ENCODE results near the gene THAP7. TPM values are rescaled to one million over a fixed set of nuclear protein-coding genes. Genes with fewer than 3 reads are reported as not detected.

The THAP7 gene
- total RNA-seq, 4 donors from 2014 or later, result 16.2 to 45.9 (median 30.9) TPM

DNA sequence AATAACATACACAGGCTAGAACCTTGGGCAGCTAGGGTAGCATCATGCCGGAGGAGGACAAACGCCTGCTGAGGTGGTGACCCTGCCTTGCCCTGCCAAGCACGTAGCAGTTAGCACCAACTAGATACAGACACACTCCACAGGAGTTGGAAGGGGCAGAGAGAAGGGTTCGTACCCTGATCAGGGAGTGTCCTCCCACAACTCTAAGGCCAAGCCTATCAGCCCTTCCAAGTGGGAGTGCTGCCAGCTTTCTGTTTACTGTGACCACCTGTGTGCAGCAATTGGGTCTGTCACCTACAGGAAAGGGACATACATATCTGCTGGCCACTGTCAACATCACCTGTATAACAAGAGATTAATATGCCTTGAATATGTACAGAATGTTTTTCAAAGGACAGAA is 1.9 kb upstream of the THAP7 start:
- DNase-seq, result no peak
- no peak for TF ChIP-seq POLR2A (IDR thresholded peaks at IDR 0.05)
- TF ChIP-seq, protein P1, sequence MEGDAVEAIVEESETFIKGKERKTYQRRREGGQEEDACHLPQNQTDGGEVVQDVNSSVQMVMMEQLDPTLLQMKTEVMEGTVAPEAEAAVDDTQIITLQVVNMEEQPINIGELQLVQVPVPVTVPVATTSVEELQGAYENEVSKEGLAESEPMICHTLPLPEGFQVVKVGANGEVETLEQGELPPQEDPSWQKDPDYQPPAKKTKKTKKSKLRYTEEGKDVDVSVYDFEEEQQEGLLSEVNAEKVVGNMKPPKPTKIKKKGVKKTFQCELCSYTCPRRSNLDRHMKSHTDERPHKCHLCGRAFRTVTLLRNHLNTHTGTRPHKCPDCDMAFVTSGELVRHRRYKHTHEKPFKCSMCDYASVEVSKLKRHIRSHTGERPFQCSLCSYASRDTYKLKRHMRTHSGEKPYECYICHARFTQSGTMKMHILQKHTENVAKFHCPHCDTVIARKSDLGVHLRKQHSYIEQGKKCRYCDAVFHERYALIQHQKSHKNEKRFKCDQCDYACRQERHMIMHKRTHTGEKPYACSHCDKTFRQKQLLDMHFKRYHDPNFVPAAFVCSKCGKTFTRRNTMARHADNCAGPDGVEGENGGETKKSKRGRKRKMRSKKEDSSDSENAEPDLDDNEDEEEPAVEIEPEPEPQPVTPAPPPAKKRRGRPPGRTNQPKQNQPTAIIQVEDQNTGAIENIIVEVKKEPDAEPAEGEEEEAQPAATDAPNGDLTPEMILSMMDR (IDR thresholded peaks at IDR 0.05), result no peak
- Histone ChIP-seq H3K4me3 (no peak overlapping the region), H3K27me3 (no peaks in the 10 kb centered on the region), H3K36me3 (no peaks in the 10 kb centered on the region), H3K27ac (peak overlapping the region in 1 of 2 donors; percentile 94), H3K9me3 (no peaks in the 10 kb centered on the region), H3K4me1 (peaks cover 7 to 13% of the 10 kb centered on the region in 2 donors)
- intact Hi-C loops (cut with DNase I; ENCODE audit: low total_unique reads), result no loop called here

DNA sequence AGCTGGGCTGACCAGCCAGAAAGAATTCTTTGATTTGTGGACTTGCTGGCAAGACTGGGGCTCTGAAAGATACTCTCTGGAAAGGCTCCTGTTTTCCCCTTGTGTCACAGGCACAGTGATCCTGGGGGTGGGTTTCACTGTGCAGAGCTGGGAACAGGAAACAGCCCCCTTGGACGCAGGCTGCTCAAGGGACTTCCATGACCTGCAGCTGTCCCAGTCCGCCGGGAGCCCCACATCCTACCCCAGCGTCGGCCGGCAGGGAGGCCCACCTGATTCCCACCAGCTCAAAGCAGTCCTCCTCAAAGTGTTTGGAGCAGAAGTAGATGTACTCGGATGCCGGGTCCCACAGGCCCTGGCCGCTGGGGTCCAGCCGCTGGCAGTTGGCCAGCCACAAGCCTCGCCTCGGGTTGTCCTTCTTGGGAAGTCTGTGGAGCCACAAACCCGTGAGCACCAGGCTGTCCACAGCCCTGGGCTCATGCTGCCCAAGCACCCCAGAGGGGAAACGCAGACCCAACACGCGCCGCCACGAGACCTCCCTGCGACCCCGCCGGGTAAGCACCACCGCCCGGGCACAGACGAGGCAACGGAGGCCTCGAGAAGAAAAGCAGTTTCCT is 824 bp downstream of the THAP7 start:
- Histone ChIP-seq H3K9me3 (no peaks in the 10 kb centered on the region), H3K27me3 (no peaks in the 10 kb centered on the region), H3K27ac (peak overlapping the region; percentile 94 to 98), H3K4me1 (peaks cover 7 to 13% of the 10 kb centered on the region in 2 donors), H3K36me3 (no peaks in the 10 kb centered on the region), H3K4me3 (peak overlapping the region; percentile 72 to 73)
- DNase-seq, result no peak
- no peak for TF ChIP-seq POLR2A (IDR thresholded peaks at IDR 0.05)
- TF ChIP-seq, protein P1 (IDR thresholded peaks at IDR 0.05), result peak in 1 of 4 experiments; percentile 7
- intact Hi-C loops (cut with DNase I; ENCODE audit: low total_unique reads), result no loop called here

DNA sequence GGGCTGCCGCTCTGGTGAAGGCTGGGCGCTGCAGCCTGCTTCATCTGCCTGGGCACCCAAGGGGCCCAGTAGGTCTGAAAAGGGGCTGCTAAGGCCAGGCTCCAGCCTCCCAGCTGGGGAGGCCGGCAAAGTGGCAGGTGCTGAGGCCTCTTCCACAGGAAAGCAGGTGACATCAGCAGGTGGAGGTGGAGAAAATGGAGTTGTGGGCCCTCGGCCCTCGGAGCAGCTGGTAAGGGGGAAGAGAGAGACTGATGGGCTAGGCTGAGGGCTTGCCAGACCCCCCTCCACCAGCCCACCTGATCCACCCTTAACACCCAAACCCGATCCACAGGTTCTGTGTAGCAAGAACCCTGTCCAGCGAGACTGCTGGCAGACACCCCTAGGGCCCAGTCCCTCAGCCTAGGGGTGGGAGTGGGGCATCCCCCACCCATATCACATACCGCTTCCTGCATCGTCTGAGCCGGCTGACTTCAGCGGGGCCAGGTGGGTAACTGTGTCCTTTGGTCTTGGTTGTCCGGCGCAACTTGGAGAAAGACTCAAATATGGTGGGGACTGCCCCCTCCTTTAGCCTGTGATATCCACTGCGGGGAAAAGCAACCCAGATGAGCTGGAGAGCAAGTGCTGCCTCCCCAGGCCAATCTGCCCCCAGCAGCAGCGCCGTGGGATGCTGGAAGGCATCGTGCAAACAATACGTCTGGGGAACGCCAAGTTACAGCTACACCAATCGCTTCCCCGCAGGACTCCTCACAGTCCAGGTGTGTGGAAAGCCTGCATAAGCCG is 1.5 kb downstream of the THAP7 start:
- Histone ChIP-seq H3K9me3 (no peaks in the 10 kb centered on the region), H3K27me3 (no peaks in the 10 kb centered on the region), H3K4me3 (peak overlapping the region; percentile 72 to 73), H3K27ac (peak overlapping the region; percentile 94 to 98), H3K36me3 (no peaks in the 10 kb centered on the region), H3K4me1 (peaks cover 7 to 13% of the 10 kb centered on the region in 2 donors)
- TF ChIP-seq POLR2A (IDR thresholded peaks at IDR 0.05), result no peak
- TF ChIP-seq, protein P1 (IDR thresholded peaks at IDR 0.05), result no peak
- no peak for DNase-seq
- intact Hi-C loops (cut with DNase I; ENCODE audit: low total_unique reads), result no loop called here

DNA sequence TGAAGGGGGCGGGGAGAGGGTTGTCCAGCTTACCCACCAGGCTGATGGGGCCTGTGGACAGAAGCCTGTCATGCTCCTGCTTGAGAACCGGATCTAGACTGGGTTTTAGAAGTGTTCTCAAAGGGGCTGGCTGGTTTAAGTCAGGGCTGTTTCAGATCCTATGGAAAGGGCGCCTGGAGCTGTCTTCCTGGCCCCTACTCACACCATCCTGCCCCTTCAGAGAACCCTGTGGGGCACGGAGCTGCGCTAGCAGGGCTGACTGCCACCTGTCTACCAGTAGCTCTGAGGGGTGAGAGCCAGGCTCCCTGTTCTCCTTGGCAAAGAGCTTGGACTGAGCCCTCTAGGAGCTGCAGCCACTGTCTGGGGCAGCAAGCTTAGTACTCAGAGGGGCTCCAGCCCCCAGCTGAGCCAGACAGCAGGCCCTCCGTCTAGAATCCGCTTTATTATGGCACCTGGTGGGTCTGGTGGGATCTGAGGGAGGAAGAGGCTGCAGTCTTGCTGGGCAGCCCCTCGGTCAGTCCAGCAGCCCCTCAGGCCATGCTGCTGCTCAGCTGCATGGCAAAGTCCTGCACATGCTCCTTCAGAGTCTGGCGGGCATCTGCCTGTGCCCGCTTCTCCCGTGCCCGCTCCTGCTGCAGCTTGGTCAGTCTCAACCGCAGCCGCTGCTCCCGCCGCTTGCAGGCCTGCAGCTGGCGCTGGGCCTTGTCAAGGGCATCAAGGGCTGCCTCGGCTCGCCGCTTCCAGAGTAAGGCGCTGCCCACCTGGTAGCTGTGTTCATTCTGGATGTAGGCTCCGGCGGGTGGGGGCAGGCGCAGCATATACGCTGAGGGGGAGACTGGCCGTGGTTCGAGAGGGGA is 2.3 kb downstream of the THAP7 start:
- H3K27me3 ChIP-seq, result no peaks in the 10 kb centered on the region
- H3K4me1 ChIP-seq, result peaks cover 7 to 13% of the 10 kb centered on the region in 2 donors
- intact Hi-C loops (cut with DNase I; ENCODE audit: low total_unique reads), result no loop called here
- H3K9me3 ChIP-seq, result no peaks in the 10 kb centered on the region
- no peak overlapping the region for H3K4me3 ChIP-seq
- DNase-seq, result no peak
- peak overlapping the region in 1 of 2 donors; percentile 98 for H3K27ac ChIP-seq
- no peak for TF ChIP-seq POLR2A (IDR thresholded peaks at IDR 0.05)
- TF ChIP-seq, protein P1 (IDR thresholded peaks at IDR 0.05), result no peak
- no peaks in the 10 kb centered on the region for H3K36me3 ChIP-seq

Measured in uterus (tissue), 4 donors.